ENCODE measurements around the gene L3MBTL1. TPM values are rescaled to one million over a fixed set of nuclear protein-coding genes. Genes with fewer than 3 reads are reported as not detected.

The L3MBTL1 gene
- polyA plus RNA-seq, 4 donors, result 1.6 to 15.1 (median 2.6) TPM

- FAIRE-seq, result no peak
- 84 to 94% (median 91%) methylated on average over 5 of the region's 5 CpGs for WGBS, 3 donors
- no peak overlapping the region for H3K4me3 ChIP-seq (ENCODE audit: low read depth in 1 of 3, low read length in 3 of 3)
- peaks cover 0 to 18% (median 0%) of the 10 kb centered on the region in 3 donors for H3K36me3 ChIP-seq (ENCODE audit: control insufficient read depth in 3 of 3, insufficient read depth in 2 of 3, low read depth in 1 of 3, low read length in 3 of 3)
- H3K4me1 ChIP-seq (ENCODE audit: control insufficient read depth in 3 of 3, insufficient read depth in 2 of 3, low read depth in 1 of 3, low read length in 2 of 3), result peaks cover 0 to 18% (median 0%) of the 10 kb centered on the region in 3 donors
- DNase-seq, result no peak
- no peak overlapping the region for H3K27ac ChIP-seq (ENCODE audit: low read depth in 1 of 3, low read length in 2 of 3)
- H3K27me3 ChIP-seq (ENCODE audit: control insufficient read depth in 3 of 3, insufficient read depth in 3 of 3, low read length in 3 of 3), result no peaks in the 10 kb centered on the region
- no peaks in the 10 kb centered on the region for H3K9me3 ChIP-seq (ENCODE audit: control insufficient read depth in 2 of 2, insufficient read depth in 1 of 2, low read depth in 1 of 2, low read length in 1 of 2)
Observed at GRCh38 chr20:43529051-43529450, 21.6 kb downstream of the L3MBTL1 start.

- DNase-seq (no peak), FAIRE-seq (no peak)
- Histone ChIP-seq H3K9me3 (ENCODE audit: control insufficient read depth in 2 of 2, insufficient read depth in 1 of 2, low read depth in 1 of 2, low read length in 1 of 2) (no peaks in the 10 kb centered on the region), H3K27me3 (ENCODE audit: control insufficient read depth in 3 of 3, insufficient read depth in 3 of 3, low read length in 3 of 3) (no peaks in the 10 kb centered on the region), H3K4me1 (ENCODE audit: control insufficient read depth in 3 of 3, insufficient read depth in 2 of 3, low read depth in 1 of 3, low read length in 2 of 3) (peaks cover 0 to 18% (median 0%) of the 10 kb centered on the region in 3 donors), H3K4me3 (ENCODE audit: low read depth in 1 of 3, low read length in 3 of 3) (no peak overlapping the region), H3K36me3 (ENCODE audit: control insufficient read depth in 3 of 3, insufficient read depth in 2 of 3, low read depth in 1 of 3, low read length in 3 of 3) (peaks cover 0 to 21% (median 0%) of the 10 kb centered on the region in 3 donors), H3K27ac (ENCODE audit: low read depth in 1 of 3, low read length in 2 of 3) (peak overlapping the region in 1 of 3 donors; percentile 68)
- WGBS, 3 donors, result 91 to 92% (median 92%) methylated on average over 3 of the region's 3 CpGs
Observed at GRCh38 chr20:43529457-43530153, 22.1 kb downstream of the L3MBTL1 start.

DNA sequence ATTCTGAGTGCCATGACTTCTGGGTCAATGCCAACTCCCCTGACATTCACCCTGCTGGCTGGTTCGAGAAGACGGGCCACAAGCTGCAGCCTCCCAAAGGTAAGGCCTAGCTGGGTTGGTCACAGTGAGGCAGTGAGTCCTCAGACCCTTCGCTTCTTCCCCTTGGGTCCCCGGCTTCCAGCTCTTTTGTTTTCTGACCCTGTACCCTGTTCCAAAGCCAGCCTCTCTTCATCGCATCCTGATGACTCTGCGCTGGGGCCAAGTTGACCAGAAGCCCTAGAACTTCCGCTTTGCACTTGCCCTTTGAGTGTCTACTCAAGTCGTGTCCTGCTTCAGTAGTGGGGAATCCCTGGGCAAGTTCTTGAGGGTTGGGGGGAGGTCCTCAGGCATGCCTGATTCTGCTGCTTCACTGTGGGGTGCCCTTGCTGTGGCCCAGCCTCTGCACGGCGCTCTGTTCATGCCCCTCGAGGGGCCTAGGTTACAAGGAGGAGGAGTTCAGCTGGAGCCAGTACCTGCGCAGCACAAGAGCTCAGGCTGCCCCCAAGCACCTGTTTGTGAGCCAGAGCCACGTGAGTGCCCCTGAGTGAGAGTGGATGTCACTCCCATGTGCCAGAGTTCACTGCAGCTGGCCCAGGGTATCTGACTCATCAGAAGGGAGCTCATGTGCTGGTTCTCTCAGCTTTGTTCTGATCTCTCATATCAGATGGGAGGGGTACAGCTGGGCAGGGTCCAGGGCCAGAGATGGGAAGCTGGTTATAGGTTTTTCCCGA lies 23.0 kb downstream of the L3MBTL1 start:
- peak; percentile 94 to 97 for DNase-seq
- H3K27me3 ChIP-seq (ENCODE audit: control insufficient read depth in 3 of 3, insufficient read depth in 3 of 3, low read length in 3 of 3), result no peaks in the 10 kb centered on the region
- peaks cover 0 to 18% (median 0%) of the 10 kb centered on the region in 3 donors for H3K4me1 ChIP-seq (ENCODE audit: control insufficient read depth in 3 of 3, insufficient read depth in 2 of 3, low read depth in 1 of 3, low read length in 2 of 3)
- no peaks in the 10 kb centered on the region for H3K9me3 ChIP-seq (ENCODE audit: control insufficient read depth in 2 of 2, insufficient read depth in 1 of 2, low read depth in 1 of 2, low read length in 1 of 2)
- no peak overlapping the region for H3K4me3 ChIP-seq (ENCODE audit: low read depth in 1 of 3, low read length in 3 of 3)
- no peak for FAIRE-seq
- H3K27ac ChIP-seq (ENCODE audit: low read depth in 1 of 3, low read length in 2 of 3), result peak overlapping the region in 2 of 3 donors; percentile 68 to 84
- WGBS, 3 donors, result 45 to 73% (median 60%) methylated on average over 14 of the region's 14 CpGs
- peaks cover 0 to 29% (median 0%) of the 10 kb centered on the region in 3 donors for H3K36me3 ChIP-seq (ENCODE audit: control insufficient read depth in 3 of 3, insufficient read depth in 2 of 3, low read depth in 1 of 3, low read length in 3 of 3)

DNA sequence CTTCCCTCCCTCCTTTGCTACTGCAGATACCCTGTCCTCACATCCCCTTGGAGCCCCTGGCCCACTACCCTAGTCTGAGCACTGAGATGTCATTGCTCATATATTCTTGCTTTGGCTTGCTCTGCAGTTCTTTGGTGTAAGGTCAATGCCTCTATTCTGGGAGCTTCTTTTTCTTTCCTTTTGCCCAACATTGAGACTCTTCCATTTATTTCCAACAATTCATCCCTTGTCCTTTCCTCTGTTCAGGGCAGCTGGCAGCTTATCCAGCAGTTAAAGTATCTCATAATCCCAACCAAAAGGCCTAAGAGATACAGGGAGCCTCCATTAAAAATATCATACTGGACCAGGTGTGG lies 23.6 kb downstream of the L3MBTL1 start:
- Histone ChIP-seq H3K27ac (ENCODE audit: low read depth in 1 of 3, low read length in 2 of 3) (peak overlapping the region in 2 of 3 donors; percentile 72 to 84), H3K9me3 (ENCODE audit: control insufficient read depth in 2 of 2, insufficient read depth in 1 of 2, low read depth in 1 of 2, low read length in 1 of 2) (no peaks in the 10 kb centered on the region), H3K4me3 (ENCODE audit: low read depth in 1 of 3, low read length in 3 of 3) (no peak overlapping the region), H3K4me1 (ENCODE audit: control insufficient read depth in 3 of 3, insufficient read depth in 2 of 3, low read depth in 1 of 3, low read length in 2 of 3) (peaks cover 0 to 18% (median 0%) of the 10 kb centered on the region in 3 donors), H3K36me3 (ENCODE audit: control insufficient read depth in 3 of 3, insufficient read depth in 2 of 3, low read depth in 1 of 3, low read length in 3 of 3) (peaks cover 0 to 34% (median 0%) of the 10 kb centered on the region in 3 donors), H3K27me3 (ENCODE audit: control insufficient read depth in 3 of 3, insufficient read depth in 3 of 3, low read length in 3 of 3) (no peaks in the 10 kb centered on the region)
- DNase-seq, result no peak
- no peak for FAIRE-seq

- peaks cover 0 to 18% (median 0%) of the 10 kb centered on the region in 3 donors for H3K4me1 ChIP-seq (ENCODE audit: control insufficient read depth in 3 of 3, insufficient read depth in 2 of 3, low read depth in 1 of 3, low read length in 2 of 3)
- DNase-seq (no peak), FAIRE-seq (no peak)
- WGBS, 3 donors, result 93 to 99% (median 98%) methylated on average over 9 of the region's 9 CpGs
- H3K4me3 ChIP-seq (ENCODE audit: low read depth in 1 of 3, low read length in 3 of 3), result no peak overlapping the region
- peaks cover 0 to 41% (median 0%) of the 10 kb centered on the region in 3 donors for H3K36me3 ChIP-seq (ENCODE audit: control insufficient read depth in 3 of 3, insufficient read depth in 2 of 3, low read depth in 1 of 3, low read length in 3 of 3)
- no peaks in the 10 kb centered on the region for H3K9me3 ChIP-seq (ENCODE audit: control insufficient read depth in 2 of 2, insufficient read depth in 1 of 2, low read depth in 1 of 2, low read length in 1 of 2)
- no peak overlapping the region for H3K27ac ChIP-seq (ENCODE audit: low read depth in 1 of 3, low read length in 2 of 3)
- no peaks in the 10 kb centered on the region for H3K27me3 ChIP-seq (ENCODE audit: control insufficient read depth in 3 of 3, insufficient read depth in 3 of 3, low read length in 3 of 3)
Observed at GRCh38 chr20:43532416-43533055, 25.0 kb downstream of the L3MBTL1 start.

- FAIRE-seq (no peak), DNase-seq (no peak)
- no peaks in the 10 kb centered on the region for H3K27me3 ChIP-seq (ENCODE audit: control insufficient read depth in 3 of 3, insufficient read depth in 3 of 3, low read length in 3 of 3)
- no peak overlapping the region for H3K4me3 ChIP-seq (ENCODE audit: low read depth in 1 of 3, low read length in 3 of 3)
- H3K9me3 ChIP-seq (ENCODE audit: control insufficient read depth in 2 of 2, insufficient read depth in 1 of 2, low read depth in 1 of 2, low read length in 1 of 2), result no peaks in the 10 kb centered on the region
- no peak overlapping the region for H3K27ac ChIP-seq (ENCODE audit: low read depth in 1 of 3, low read length in 2 of 3)
- H3K4me1 ChIP-seq (ENCODE audit: control insufficient read depth in 3 of 3, insufficient read depth in 2 of 3, low read depth in 1 of 3, low read length in 2 of 3), result peaks cover 0 to 18% (median 0%) of the 10 kb centered on the region in 3 donors
- peaks cover 0 to 43% (median 0%) of the 10 kb centered on the region in 3 donors for H3K36me3 ChIP-seq (ENCODE audit: control insufficient read depth in 3 of 3, insufficient read depth in 2 of 3, low read depth in 1 of 3, low read length in 3 of 3)
Observed at GRCh38 chr20:43533060-43533459, 25.6 kb downstream of the L3MBTL1 start.

DNA sequence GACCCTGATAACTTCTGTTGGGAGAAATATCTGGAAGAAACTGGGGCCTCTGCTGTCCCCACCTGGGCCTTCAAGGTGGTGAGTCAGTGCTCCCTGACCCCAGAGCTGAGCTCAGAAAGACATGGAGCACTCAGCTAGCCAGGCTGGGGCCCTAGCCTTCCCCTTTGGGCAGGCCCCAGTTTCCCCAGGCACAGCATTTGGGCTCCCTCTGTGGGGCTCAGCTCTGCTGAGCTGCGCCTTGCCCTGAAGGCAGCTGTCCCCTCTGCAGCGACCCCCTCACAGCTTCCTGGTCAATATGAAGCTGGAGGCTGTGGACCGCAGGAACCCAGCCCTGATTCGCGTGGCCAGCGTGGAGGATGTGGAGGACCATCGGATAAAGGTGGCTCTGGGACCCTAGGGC lies 26.5 kb downstream of the L3MBTL1 start:
- DNase-seq (no peak), FAIRE-seq (no peak)
- Histone ChIP-seq H3K4me3 (ENCODE audit: low read depth in 1 of 3, low read length in 3 of 3) (no peak overlapping the region), H3K27ac (ENCODE audit: low read depth in 1 of 3, low read length in 2 of 3) (no peak overlapping the region), H3K4me1 (ENCODE audit: control insufficient read depth in 3 of 3, insufficient read depth in 2 of 3, low read depth in 1 of 3, low read length in 2 of 3) (peaks cover 0 to 18% (median 0%) of the 10 kb centered on the region in 3 donors), H3K9me3 (ENCODE audit: control insufficient read depth in 2 of 2, insufficient read depth in 1 of 2, low read depth in 1 of 2, low read length in 1 of 2) (no peaks in the 10 kb centered on the region), H3K27me3 (ENCODE audit: control insufficient read depth in 3 of 3, insufficient read depth in 3 of 3, low read length in 3 of 3) (no peaks in the 10 kb centered on the region), H3K36me3 (ENCODE audit: control insufficient read depth in 3 of 3, insufficient read depth in 2 of 3, low read depth in 1 of 3, low read length in 3 of 3) (peaks cover 0 to 49% (median 0%) of the 10 kb centered on the region in 3 donors)
- WGBS, 3 donors, result 95 to 97% (median 96%) methylated on average over 7 of the region's 7 CpGs

GRCh38 chr20:43534791-43535350 lies 27.4 kb downstream of the L3MBTL1 start:
- Histone ChIP-seq H3K27ac (ENCODE audit: low read depth in 1 of 3, low read length in 2 of 3) (no peak overlapping the region), H3K4me3 (ENCODE audit: low read depth in 1 of 3, low read length in 3 of 3) (no peak overlapping the region), H3K27me3 (ENCODE audit: control insufficient read depth in 3 of 3, insufficient read depth in 3 of 3, low read length in 3 of 3) (no peaks in the 10 kb centered on the region), H3K36me3 (ENCODE audit: control insufficient read depth in 3 of 3, insufficient read depth in 2 of 3, low read depth in 1 of 3, low read length in 3 of 3) (peaks cover 0 to 53% (median 0%) of the 10 kb centered on the region in 3 donors), H3K9me3 (ENCODE audit: control insufficient read depth in 2 of 2, insufficient read depth in 1 of 2, low read depth in 1 of 2, low read length in 1 of 2) (no peaks in the 10 kb centered on the region), H3K4me1 (ENCODE audit: control insufficient read depth in 3 of 3, insufficient read depth in 2 of 3, low read depth in 1 of 3, low read length in 2 of 3) (peaks cover 0 to 18% (median 0%) of the 10 kb centered on the region in 3 donors)
- DNase-seq (no peak), FAIRE-seq (no peak)
- 91 to 98% (median 91%) methylated on average over 8 of the region's 8 CpGs for WGBS, 3 donors
